GM23248 (cell line): ENCODE results near the gene VEZT.

Source experiments
- EZH2 ChIP-seq: fragments of 200-600 bp; sonication (generic); IDR thresholded peaks from 2 replicates; pipeline ENCODE4 v1.6.1; 2018; ENCODE audit warnings: antibody characterized with exemption, mild to moderate bottlenecking; ENCODE audit not compliant: insufficient read depth, poor library complexity, severe bottlenecking
- EZH2phosphoT487 ChIP-seq: fragments of 200-600 bp; sonication (generic); IDR thresholded peaks from 2 replicates; pipeline ENCODE4 v1.6.1; 2018; ENCODE audit warnings: antibody characterized with exemption, moderate library complexity, mild to moderate bottlenecking, low read depth; ENCODE audit not compliant: insufficient read depth

- TF ChIP-seq EZH2 (no peak), EZH2phosphoT487 (no peak)
These were observed 8.9 kb upstream of the VEZT start for GRCh38 chr12:95208678-95209077.
